Measurements from ENCODE around the gene HTD2. TPM values are rescaled to one million over a fixed set of nuclear protein-coding genes. Genes with fewer than 3 reads are reported as not detected.
A peak's percentile ranks its signal among the peaks of the same experiment; 100 is the strongest.
"Not testable (repeated sequence)": the region's sequence is repeated elsewhere in the genome, so short reads cannot be mapped to it uniquely, and the experiment has no call there.

Gene HTD2
- total RNA-seq = 7.3 TPM

- peak; percentile 99 to 100 (median 99) for DNase-seq (ENCODE audit: low read depth in 2 of 3, low spot score in 2 of 3)
Measured at GRCh38 chr3:58305882-58306711, at the start of gene HTD2, which contains the start of gene RPP14. Gene HTD2, plus strand, starts transcription at chr3:58306520. Its CDS starts 11,094 bp downstream, at chr3:58317614. Gene RPP14, plus strand, starts transcription at chr3:58306245. Its CDS starts 4,085 bp downstream, at chr3:58310330.

- DNase-seq (ENCODE audit: low read depth in 2 of 3, low spot score in 2 of 3) = no peak
Measured at GRCh38 chr3:58258392-58259055, 47.8 kb upstream of the HTD2 start.

DNA sequence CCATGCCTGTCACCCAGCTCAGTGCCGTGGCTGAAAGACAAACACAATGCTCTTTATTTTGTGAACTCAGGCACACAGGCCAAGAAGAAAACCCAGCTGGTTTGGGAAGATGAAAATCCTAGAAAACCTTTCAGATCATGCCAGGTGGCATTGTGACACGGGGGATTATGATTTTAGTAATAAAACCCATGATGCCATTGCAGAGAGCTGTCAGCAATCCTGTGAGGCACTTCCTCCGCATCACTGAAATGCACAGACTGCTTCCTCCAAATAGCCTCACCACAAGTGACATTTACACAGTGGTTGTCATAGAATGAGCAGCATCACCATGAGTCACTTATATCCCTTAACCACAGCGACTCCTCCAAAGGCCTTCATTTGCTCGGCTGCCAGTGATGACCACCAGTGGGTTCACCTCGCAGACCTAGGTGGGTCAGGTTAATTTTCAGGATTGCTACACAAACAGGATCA lies 46.0 kb upstream of the HTD2 start:
- DNase-seq (ENCODE audit: low read depth in 2 of 3, low spot score in 2 of 3) = peak in 2 of 3 donors; percentile 28 to 33

GRCh38 chr3:58260733-58261132 lies 45.6 kb upstream of the HTD2 start:
- DNase-seq (ENCODE audit: low read depth in 2 of 3, low spot score in 2 of 3) = no peak

- no peak for DNase-seq (ENCODE audit: low read depth in 2 of 3, low spot score in 2 of 3)
Measured at GRCh38 chr3:58261954-58262666, 44.2 kb upstream of the HTD2 start.

DNA sequence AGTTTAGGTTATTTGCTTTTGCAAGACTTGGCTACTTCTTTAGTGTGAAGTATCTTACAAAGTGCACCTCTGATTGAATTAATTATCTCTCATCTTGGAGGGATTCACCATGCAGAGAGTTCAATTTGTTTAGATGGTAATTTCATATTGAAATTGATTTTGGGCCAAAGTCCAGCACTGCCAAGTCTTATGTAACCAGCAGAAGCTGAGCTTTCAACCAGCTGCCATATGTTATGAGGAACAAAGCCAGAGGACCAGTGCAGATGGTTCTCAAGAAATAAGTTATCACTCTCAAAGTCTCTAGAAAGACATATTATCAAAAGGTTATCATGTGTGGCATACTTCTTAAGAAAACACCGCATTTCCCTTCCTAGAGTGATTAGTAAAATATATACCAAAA lies 39.7 kb upstream of the HTD2 start:
- DNase-seq (ENCODE audit: low read depth in 2 of 3, low spot score in 2 of 3) = no peak

DNA sequence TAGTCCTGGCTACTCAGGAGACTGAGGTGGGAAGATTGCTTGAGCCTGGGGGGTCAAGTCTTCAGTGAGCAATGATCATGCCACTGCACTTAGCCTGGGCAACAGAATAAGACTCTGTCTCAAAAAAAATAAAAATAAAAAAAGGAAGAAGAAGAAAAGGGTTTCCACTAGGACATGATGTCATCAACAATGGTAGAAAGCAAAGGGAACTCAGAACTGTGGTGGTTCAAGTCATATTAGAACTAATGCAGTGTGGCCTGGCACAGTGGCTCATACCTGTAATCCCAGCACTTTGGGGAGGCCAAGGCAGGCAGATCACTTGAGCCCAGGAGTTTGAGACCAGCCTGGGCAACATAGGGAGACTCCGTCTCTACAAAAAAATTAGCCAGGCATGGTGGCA lies 38.8 kb upstream of the HTD2 start:
- DNase-seq (ENCODE audit: low read depth in 2 of 3, low spot score in 2 of 3) = not testable (repeated sequence)

- no peak for DNase-seq (ENCODE audit: low read depth in 2 of 3, low spot score in 2 of 3)
Measured at GRCh38 chr3:58269356-58269755, 37.0 kb upstream of the HTD2 start.

- no peak for DNase-seq (ENCODE audit: low read depth in 2 of 3, low spot score in 2 of 3)
Measured at GRCh38 chr3:58270485-58270884, 35.8 kb upstream of the HTD2 start.

GRCh38 chr3:58271901-58272501 lies 34.3 kb upstream of the HTD2 start:
- peak in 2 of 3 donors; percentile 20 to 56 for DNase-seq (ENCODE audit: low read depth in 2 of 3, low spot score in 2 of 3)

GRCh38 chr3:58272891-58273290 lies 33.4 kb upstream of the HTD2 start:
- no peak for DNase-seq (ENCODE audit: low read depth in 2 of 3, low spot score in 2 of 3)

DNA sequence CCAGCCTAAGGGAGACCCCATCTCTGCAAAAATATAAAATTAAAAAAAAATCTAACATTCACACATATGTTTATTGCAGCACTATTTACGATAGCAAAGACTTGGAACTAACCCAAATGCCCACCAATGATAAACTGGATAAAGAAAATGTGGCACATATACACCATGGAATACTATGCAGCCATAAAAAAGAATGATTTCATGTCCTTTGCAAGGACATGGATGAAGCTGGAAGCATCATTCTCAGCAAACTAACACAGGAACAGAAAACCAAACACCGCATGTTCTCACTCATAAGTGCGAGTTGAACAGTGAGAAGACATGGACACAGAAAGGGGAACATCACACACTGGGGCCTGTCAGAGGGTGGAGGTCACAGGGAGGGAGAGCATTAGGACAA lies 33.0 kb upstream of the HTD2 start:
- DNase-seq (ENCODE audit: low read depth in 2 of 3, low spot score in 2 of 3) = not testable (repeated sequence)

- no peak for DNase-seq (ENCODE audit: low read depth in 2 of 3, low spot score in 2 of 3)
Measured at GRCh38 chr3:58274027-58274614, 32.2 kb upstream of the HTD2 start.

DNA sequence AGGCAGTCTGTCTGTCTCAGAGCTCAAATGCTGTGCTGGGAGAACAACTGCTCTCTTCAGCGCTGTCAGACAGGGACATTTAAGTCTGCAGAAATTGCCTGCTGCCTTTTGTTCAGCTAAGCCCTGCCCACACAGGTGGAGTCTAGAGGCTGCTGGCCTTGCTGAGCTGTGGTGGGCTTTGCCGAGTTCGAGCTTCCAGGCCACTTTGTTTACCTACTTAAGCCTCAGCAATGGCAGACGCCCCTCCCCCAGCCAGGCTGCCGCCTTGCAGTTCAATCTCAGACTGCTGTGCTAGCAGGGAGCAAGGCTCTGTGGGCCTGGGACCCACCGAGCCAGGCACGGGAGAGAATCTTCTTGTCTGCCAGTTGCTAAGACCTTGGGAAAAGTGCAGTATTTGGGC lies 25.3 kb upstream of the HTD2 start:
- DNase-seq (ENCODE audit: low read depth in 2 of 3, low spot score in 2 of 3) = no peak

GRCh38 chr3:58285334-58285733 lies 21.0 kb upstream of the HTD2 start:
- DNase-seq (ENCODE audit: low read depth in 2 of 3, low spot score in 2 of 3) = no peak

GRCh38 chr3:58287354-58287753 lies 19.0 kb upstream of the HTD2 start:
- no peak for DNase-seq (ENCODE audit: low read depth in 2 of 3, low spot score in 2 of 3)

DNA sequence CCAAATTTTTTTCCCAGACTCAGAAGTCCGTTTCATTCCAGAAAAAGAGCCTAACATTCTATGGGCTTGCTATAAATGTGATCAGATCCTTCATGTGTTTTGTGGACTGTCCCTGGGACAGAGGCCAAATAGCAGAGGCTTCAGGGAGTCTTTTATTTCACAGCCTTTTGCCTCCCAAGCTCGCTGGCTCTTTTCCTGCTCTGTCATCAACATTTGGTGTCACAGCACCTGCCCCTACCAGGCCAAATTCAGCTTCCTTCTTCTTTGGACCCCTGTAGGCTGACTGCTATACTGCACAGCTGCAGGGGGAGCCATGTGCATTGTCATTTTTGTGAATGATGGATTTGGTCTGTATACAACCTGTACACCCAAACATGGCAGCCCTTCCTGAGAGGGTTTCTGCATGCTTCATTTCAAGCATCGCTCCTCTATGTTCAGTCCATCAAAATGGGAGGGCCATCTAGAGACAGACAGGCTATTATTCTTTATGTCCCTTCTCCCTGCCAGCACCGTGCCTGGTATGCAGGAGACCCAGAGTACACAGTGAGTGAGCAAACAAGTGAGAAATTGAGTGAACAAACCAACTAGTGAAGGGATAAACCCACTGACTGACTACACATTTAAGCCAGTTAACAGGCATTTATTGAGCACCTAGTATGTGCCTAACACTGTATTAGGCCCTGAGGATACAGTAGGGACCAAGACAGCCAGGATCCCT lies 18.1 kb upstream of the HTD2 start:
- DNase-seq (ENCODE audit: low read depth in 2 of 3, low spot score in 2 of 3) = peak in 1 of 3 donors; percentile 31

GRCh38 chr3:58288964-58289613 lies 17.2 kb upstream of the HTD2 start:
- DNase-seq (ENCODE audit: low read depth in 2 of 3, low spot score in 2 of 3) = not testable (repeated sequence)

DNA sequence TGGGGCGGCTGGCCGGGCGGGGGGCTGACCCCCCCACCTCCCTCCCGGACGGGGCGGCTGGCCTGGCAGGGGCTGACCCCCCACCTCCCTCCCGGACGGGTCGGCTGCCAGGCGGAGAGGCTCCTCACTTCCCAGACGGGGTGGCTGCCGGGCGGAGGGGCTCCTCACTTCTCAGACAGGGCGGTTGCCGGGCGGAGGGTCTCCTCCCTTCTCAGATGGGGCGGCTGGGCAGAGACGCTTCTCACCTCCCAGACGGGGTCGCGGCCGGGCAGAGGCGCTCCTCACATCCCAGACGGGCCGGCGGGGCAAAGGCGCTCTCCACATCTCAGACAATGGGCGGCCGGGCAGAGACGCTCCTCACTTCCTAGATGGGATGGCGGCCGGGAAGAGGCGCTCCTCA lies 15.9 kb upstream of the HTD2 start:
- DNase-seq (ENCODE audit: low read depth in 2 of 3, low spot score in 2 of 3) = not testable (repeated sequence)
